ENCODE data around the gene PPIE.

GRCh38 chr1:39717809-39718208, 20.9 kb upstream of the PPIE start:
- no peak for TF ChIP-seq CTCF (IDR thresholded peaks at IDR 0.05)
- TF ChIP-seq POLR2A (IDR thresholded peaks at IDR 0.05): no peak
- TF ChIP-seq EP300 (IDR thresholded peaks at IDR 0.05): no peak
